ENCODE data around the gene CISH.

The CISH gene

DNA sequence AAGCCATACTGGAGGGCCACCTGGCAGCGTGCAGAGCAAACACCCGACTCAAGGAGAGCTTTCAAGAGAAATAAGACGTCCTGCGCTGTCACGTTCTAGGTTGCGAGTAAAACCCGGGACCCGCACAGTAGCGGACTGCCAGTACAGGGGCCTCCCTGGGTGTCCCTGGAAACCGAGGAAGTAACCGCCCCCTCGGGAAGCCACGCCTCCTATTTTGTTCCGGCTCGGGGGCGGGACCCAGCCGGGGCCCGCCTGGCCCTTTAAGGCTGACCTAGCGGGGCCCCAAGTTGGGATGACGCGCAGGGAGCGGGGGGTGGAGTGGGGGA, 5.2 kb upstream of the CISH start:
- Histone ChIP-seq H3K4me3 (ENCODE audit: low read length) (peak overlapping the region; percentile 78), H3K9me3 (ENCODE audit: control insufficient read depth, insufficient read depth, low read length) (no peaks in the 10 kb centered on the region), H3K4me2 (ENCODE audit: low read length) (peak overlapping the region; percentile 99), H3F3A (ENCODE audit: control insufficient read depth, insufficient read depth) (peaks cover 13% of the 10 kb centered on the region), H3K36me3 (ENCODE audit: control insufficient read depth, low read length) (no peaks in the 10 kb centered on the region), H3K9me2 (replicated peaks; ENCODE audit: control insufficient read depth, low read length) (no peaks in the 10 kb centered on the region), H3K27me3 (ENCODE audit: control insufficient read depth, low read length) (peaks cover 26% of the 10 kb centered on the region), H3K27ac (ENCODE audit: low read depth, low read length) (no peak overlapping the region), H4K20me1 (ENCODE audit: control insufficient read depth, insufficient read depth, low read depth, low read length) (peaks cover 5% of the 10 kb centered on the region; the same call in 1 of the 2 replicates), H3K79me2 (ENCODE audit: control insufficient read depth, low read length) (peaks cover 6% of the 10 kb centered on the region; the same call in 1 of the 2 replicates), H3K4me1 (ENCODE audit: control insufficient read depth, low read length) (peaks cover 29% of the 10 kb centered on the region)
- TF ChIP-seq EZH2phosphoT487 (IDR thresholded peaks at IDR 0.05; ENCODE audit: borderline replicate concordance, low read length): no peak
- TF ChIP-seq CTCF (IDR thresholded peaks at IDR 0.05; ENCODE audit: low read depth, low read length, poor library complexity, severe bottlenecking): no peak

DNA sequence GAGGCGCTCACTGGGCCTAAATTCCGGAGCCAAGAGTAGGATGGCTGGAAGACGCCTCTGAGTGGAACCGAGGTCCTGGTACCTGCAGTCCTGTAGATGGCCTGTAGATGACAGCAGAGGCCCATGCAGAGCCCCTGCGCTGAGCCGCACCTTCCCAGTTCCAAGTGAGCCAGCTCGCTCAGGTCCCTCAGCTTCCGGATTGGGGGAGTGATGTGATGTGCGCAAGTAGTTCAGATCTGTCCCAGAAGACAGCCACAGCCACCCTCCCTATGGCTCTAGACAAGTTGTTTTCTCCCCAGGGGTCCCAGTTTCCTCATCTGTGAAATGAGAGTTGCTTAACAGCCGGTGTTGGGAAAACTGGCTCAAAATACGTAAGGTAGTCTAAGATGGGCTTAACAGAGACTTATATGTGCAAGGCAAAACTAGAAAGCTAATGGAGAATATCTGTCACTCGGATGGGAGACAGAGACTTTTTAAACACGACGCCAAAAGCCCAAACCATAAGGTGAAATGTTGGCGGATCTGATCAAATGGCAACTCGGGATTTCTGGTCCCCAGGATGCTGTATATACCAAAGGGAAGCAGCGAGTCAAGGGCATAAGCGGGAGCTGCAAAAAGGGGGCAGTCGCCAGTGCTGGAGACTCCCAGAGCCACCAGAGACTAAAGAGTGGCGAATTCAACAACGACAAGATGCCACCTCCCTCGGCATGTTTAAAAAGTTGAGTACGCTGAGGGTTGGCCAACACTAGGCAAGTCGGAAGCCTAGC, 4.6 kb upstream of the CISH start:
- no peak for TF ChIP-seq EZH2phosphoT487 (IDR thresholded peaks at IDR 0.05; ENCODE audit: borderline replicate concordance, low read length)
- TF ChIP-seq CTCF (IDR thresholded peaks at IDR 0.05; ENCODE audit: low read depth, low read length, poor library complexity, severe bottlenecking): peak; percentile 95
- Histone ChIP-seq H3K4me1 (ENCODE audit: control insufficient read depth, low read length) (peaks cover 34% of the 10 kb centered on the region), H3K9me3 (ENCODE audit: control insufficient read depth, insufficient read depth, low read length) (no peaks in the 10 kb centered on the region), H3K4me2 (ENCODE audit: low read length) (peak overlapping the region; percentile 99), H3K27ac (ENCODE audit: low read depth, low read length) (no peak overlapping the region), H3K27me3 (ENCODE audit: control insufficient read depth, low read length) (peaks cover 32% of the 10 kb centered on the region), H3K4me3 (ENCODE audit: low read length) (peak overlapping the region; percentile 78), H3K36me3 (ENCODE audit: control insufficient read depth, low read length) (no peaks in the 10 kb centered on the region), H3K9me2 (replicated peaks; ENCODE audit: control insufficient read depth, low read length) (no peaks in the 10 kb centered on the region), H3F3A (ENCODE audit: control insufficient read depth, insufficient read depth) (peaks cover 13% of the 10 kb centered on the region), H3K79me2 (ENCODE audit: control insufficient read depth, low read length) (peaks cover 6% of the 10 kb centered on the region; the same call in 1 of the 2 replicates), H4K20me1 (ENCODE audit: control insufficient read depth, insufficient read depth, low read depth, low read length) (peaks cover 9% of the 10 kb centered on the region; the same call in 1 of the 2 replicates)

GRCh38 chr3:50615190-50615589, 3.6 kb upstream of the CISH start:
- H3F3A ChIP-seq (ENCODE audit: control insufficient read depth, insufficient read depth): peaks cover 13% of the 10 kb centered on the region
- peaks cover 6% of the 10 kb centered on the region; the same call in 1 of the 2 replicates for H3K79me2 ChIP-seq (ENCODE audit: control insufficient read depth, low read length)
- H3K9me2 ChIP-seq (replicated peaks; ENCODE audit: control insufficient read depth, low read length): no peaks in the 10 kb centered on the region
- no peaks in the 10 kb centered on the region for H3K9me3 ChIP-seq (ENCODE audit: control insufficient read depth, insufficient read depth, low read length)
- peaks cover 36% of the 10 kb centered on the region for H3K4me1 ChIP-seq (ENCODE audit: control insufficient read depth, low read length)
- H4K20me1 ChIP-seq (ENCODE audit: control insufficient read depth, insufficient read depth, low read depth, low read length): peaks cover 12% of the 10 kb centered on the region
- peaks cover 42% of the 10 kb centered on the region for H3K27me3 ChIP-seq (ENCODE audit: control insufficient read depth, low read length)
- no peak overlapping the region for H3K4me3 ChIP-seq (ENCODE audit: low read length)
- TF ChIP-seq EZH2phosphoT487 (IDR thresholded peaks at IDR 0.05; ENCODE audit: borderline replicate concordance, low read length) (no peak), CTCF (IDR thresholded peaks at IDR 0.05; ENCODE audit: low read depth, low read length, poor library complexity, severe bottlenecking) (no peak)
- H3K27ac ChIP-seq (ENCODE audit: low read depth, low read length): no peak overlapping the region
- no peaks in the 10 kb centered on the region for H3K36me3 ChIP-seq (ENCODE audit: control insufficient read depth, low read length)
- H3K4me2 ChIP-seq (ENCODE audit: low read length): no peak overlapping the region

Data from DOHH2 (cell line).